GM23338 (cell line): Measurements from ENCODE around the gene SCARF1. TPM values are rescaled to one million over a fixed set of nuclear protein-coding genes. Genes with fewer than 3 reads are reported as not detected.

Experiments used
- ATAC-seq: fragments of 200-7000 bp; cut with Tn5 transposase; 3 replicates; pipeline ENCODE4 v1.9.1; 2020
- DNase-seq: peaks from one replicate; pipeline ENCODE4 v3.0.0-alpha.2; 2015; ENCODE audit warnings: low spot score
- H2AFZ ChIP-seq: fragments of 200-600 bp; sonication (generic); 2 replicates; pipeline ENCODE4 v1.8.0; 2016; ENCODE audit warnings: antibody characterized with exemption, mild to moderate bottlenecking, moderate library complexity
- H3F3A ChIP-seq: fragments of 200-600 bp; sonication (generic); replicated peaks from 2 replicates; pipeline ENCODE4 v1.8.0; 2017; ENCODE audit warnings: antibody characterized with exemption, mixed run types, low read depth
- H3K27ac ChIP-seq: fragments of 200-600 bp; sonication (generic); 2 replicates; pipeline ENCODE4 v1.6.1; 2016; ENCODE audit warnings: low read depth
- H3K27me3 ChIP-seq: fragments of 200-600 bp; sonication (generic); 2 replicates; pipeline ENCODE4 v1.8.0; 2016; ENCODE audit warnings: mild to moderate bottlenecking, mixed run types, moderate library complexity; ENCODE audit not compliant: insufficient read depth
- H3K36me3 ChIP-seq: fragments of 200-600 bp; sonication (generic); 2 replicates; pipeline ENCODE4 v1.8.0; 2016; ENCODE audit warnings: mild to moderate bottlenecking; ENCODE audit not compliant: insufficient read depth
- H3K4me1 ChIP-seq: fragments of 200-600 bp; sonication (generic); 2 replicates; pipeline ENCODE4 v1.8.0; 2016; ENCODE audit warnings: mild to moderate bottlenecking, moderate library complexity; ENCODE audit not compliant: insufficient read depth
- H3K4me2 ChIP-seq: fragments of 200-600 bp; sonication (generic); 2 replicates; pipeline ENCODE4 v1.7.1; 2017; ENCODE audit warnings: mixed run types
- H3K4me3 ChIP-seq: fragments of 200-600 bp; sonication (generic); 2 replicates; pipeline ENCODE4 v1.6.1; 2016; ENCODE audit warnings: mixed run types
- H3K79me2 ChIP-seq: fragments of 200-600 bp; sonication (generic); replicated peaks from 2 replicates; pipeline ENCODE4 v1.8.0; 2017; ENCODE audit warnings: mild to moderate bottlenecking; ENCODE audit not compliant: insufficient read depth
- H3K9me2 ChIP-seq: fragments of 200-600 bp; sonication (generic); 2 replicates; pipeline ENCODE4 v1.8.0; 2017; ENCODE audit not compliant: insufficient read depth
- H4K20me1 ChIP-seq: fragments of 200-600 bp; sonication (generic); replicated peaks from 2 replicates; pipeline ENCODE4 v1.8.0; 2017; ENCODE audit warnings: mild to moderate bottlenecking; ENCODE audit not compliant: insufficient read depth
- H3K27ac Mint-ChIP-seq: 2 replicates; pipeline ENCODE4 v1.8.0; 2020; ENCODE audit warnings: inconsistent platforms, mild to moderate bottlenecking, moderate library complexity, mixed read lengths
- H3K27me3 Mint-ChIP-seq: 3 replicates; pipeline ENCODE4 v1.8.0; 2022; ENCODE audit warnings: low read depth, mild to moderate bottlenecking, moderate library complexity, mixed read lengths, inconsistent platforms; ENCODE audit not compliant: insufficient read depth, poor library complexity
- H3K36me3 Mint-ChIP-seq: 3 replicates; pipeline ENCODE4 v1.8.0; 2021; ENCODE audit warnings: low read depth, mild to moderate bottlenecking, inconsistent platforms, moderate library complexity, mixed read lengths
- H3K4me1 Mint-ChIP-seq: 3 replicates; pipeline ENCODE4 v1.8.0; 2020; ENCODE audit warnings: mild to moderate bottlenecking, inconsistent platforms, mixed read lengths
- H3K4me3 Mint-ChIP-seq: 3 replicates; pipeline ENCODE4 v1.8.0; 2021; ENCODE audit warnings: moderate library complexity, mild to moderate bottlenecking, inconsistent platforms, mixed read lengths
- H3K9me3 Mint-ChIP-seq: 3 replicates; pipeline ENCODE4 v1.8.0; 2020; ENCODE audit warnings: moderate library complexity, mild to moderate bottlenecking, inconsistent platforms, mixed read lengths
- CREB1 ChIP-seq: fragments of 250-450 bp; sonication (Bioruptor Pico); IDR thresholded peaks from 2 replicates; pipeline ENCODE4 v1.5.0; 2020; ENCODE audit warnings: low read depth, mild to moderate bottlenecking, moderate library complexity
- EZH2 ChIP-seq: fragments of 200-600 bp; sonication (generic); IDR thresholded peaks from one replicate; pipeline ENCODE4 v1.8.0; 2017; ENCODE audit warnings: antibody characterized with exemption, mild to moderate bottlenecking, low read depth; ENCODE audit not compliant: unreplicated experiment
- EZH2phosphoT487 ChIP-seq: fragments of 200-600 bp; sonication (generic); IDR thresholded peaks from one replicate; pipeline ENCODE4 v1.8.1; 2018; ENCODE audit warnings: antibody characterized with exemption; ENCODE audit not compliant: unreplicated experiment
- JUNB ChIP-seq: IDR thresholded peaks from one replicate; pipeline ENCODE4 v1.6.1; 2016; ENCODE audit warnings: antibody characterized with exemption; ENCODE audit not compliant: unreplicated experiment
- NANOG ChIP-seq: IDR thresholded peaks from 2 replicates; pipeline ENCODE4 v1.6.1; 2016; ENCODE audit warnings: antibody characterized with exemption, borderline replicate concordance
- POLR2AphosphoS5 ChIP-seq: IDR thresholded peaks from 2 replicates; pipeline ENCODE4 v1.6.1; 2016; ENCODE audit warnings: antibody characterized with exemption, low read depth
- STAT1 ChIP-seq: IDR thresholded peaks from one replicate; pipeline ENCODE4 v1.6.1; 2016; ENCODE audit warnings: antibody characterized with exemption; ENCODE audit not compliant: unreplicated experiment
- ZNF114 ChIP-seq: fragments of 250-450 bp; sonication (Bioruptor Pico); IDR thresholded peaks from 2 replicates; pipeline ENCODE4 v1.5.0; 2020; ENCODE audit warnings: mild to moderate bottlenecking, moderate library complexity
- ZNF331 ChIP-seq: fragments of 250-450 bp; sonication (Bioruptor Pico); IDR thresholded peaks from 2 replicates; pipeline ENCODE4 v1.5.0; 2020; ENCODE audit warnings: low read depth, mild to moderate bottlenecking, moderate library complexity
- ZNF462 ChIP-seq: fragments of 250-450 bp; sonication (Bioruptor Pico); IDR thresholded peaks from 2 replicates; pipeline ENCODE4 v1.5.0; 2020; ENCODE audit warnings: mild to moderate bottlenecking, moderate library complexity
- polyA plus RNA-seq: library from polyadenylated mRNA; unstranded; fragments of >200 nt; fragmentation: Nextera tagmentation; extraction: Ambion mirVana; gene quantifications from 2 replicates; pipeline ENCODE4 v1.2.1, GENCODE V29; 2016
- total RNA-seq: library from RNA; depleted of rRNA; stranded (reverse); fragments of >200 nt; shearing (Covaris generic); gene quantifications from 2 replicates; pipeline ENCODE4 v1.2.3, GENCODE V29; 2014
- TF ChIP-seq, protein P1 (sequence below), 2 experiments: fragments of 200-600 bp in 1 of 2; sonication (generic) in 1 of 2; conservative IDR thresholded peaks; 2 replicates each; pipeline versions ENCODE4 v1.5.1 to v1.6.1; 2016 to 2017; ENCODE audit warnings: antibody characterized with exemption in 2 of 2, low read depth in 2 of 2, mild to moderate bottlenecking in 2 of 2, moderate library complexity in 1 of 2
- TF ChIP-seq, protein P2 (sequence below): IDR thresholded peaks from 2 replicates; pipeline ENCODE4 v1.6.1; 2016; ENCODE audit warnings: antibody characterized with exemption
- TF ChIP-seq, protein P3 (sequence below): IDR thresholded peaks from one replicate; pipeline ENCODE4 v1.6.1; 2018; ENCODE audit warnings: antibody characterized with exemption; ENCODE audit not compliant: unreplicated experiment

The SCARF1 gene
- total and polyA plus RNA-seq, 2 experiments from 2014 or later, result 0.76 to 1.6 TPM

GRCh38 chr17:1616101-1616500 is 29.4 kb downstream of the SCARF1 start:
- Mint-ChIP-seq H3K27ac (no peak overlapping the region), H3K4me1 (peaks cover 5% of the 10 kb centered on the region; the same call in 2 of the 3 replicates), H3K36me3 (0 out of 3 replicates have a peak, but pooled peaks cover 3% of the 10 kb centered on the region), H3K9me3 (no peaks in the 10 kb centered on the region), H3K4me3 (no peak overlapping the region), H3K27me3 (peaks cover 5% of the 10 kb centered on the region)
- no peaks in the 10 kb centered on the region for H4K20me1 ChIP-seq
- H3K27ac ChIP-seq, result no peak overlapping the region
- H3K4me2 ChIP-seq, result no peak overlapping the region
- H3K9me2 ChIP-seq, result no peaks in the 10 kb centered on the region
- no peak overlapping the region for H3K4me3 ChIP-seq
- no peaks in the 10 kb centered on the region for H3K4me1 ChIP-seq
- no peaks in the 10 kb centered on the region for H3K27me3 ChIP-seq
- H3K36me3 ChIP-seq, result no peaks in the 10 kb centered on the region
- H3K79me2 ChIP-seq, result no peaks in the 10 kb centered on the region
- no peak for ATAC-seq
- TF ChIP-seq STAT1 (no peak), ZNF114 (no peak), POLR2AphosphoS5 (no peak), EZH2 (no peak), NANOG (no peak), ZNF331 (CRISPR knock-in tag) (no peak), EZH2phosphoT487 (no peak), ZNF462 (CRISPR knock-in tag) (no peak), CREB1 (CRISPR knock-in tag) (no peak), JUNB (no peak)
- TF ChIP-seq, protein P1, sequence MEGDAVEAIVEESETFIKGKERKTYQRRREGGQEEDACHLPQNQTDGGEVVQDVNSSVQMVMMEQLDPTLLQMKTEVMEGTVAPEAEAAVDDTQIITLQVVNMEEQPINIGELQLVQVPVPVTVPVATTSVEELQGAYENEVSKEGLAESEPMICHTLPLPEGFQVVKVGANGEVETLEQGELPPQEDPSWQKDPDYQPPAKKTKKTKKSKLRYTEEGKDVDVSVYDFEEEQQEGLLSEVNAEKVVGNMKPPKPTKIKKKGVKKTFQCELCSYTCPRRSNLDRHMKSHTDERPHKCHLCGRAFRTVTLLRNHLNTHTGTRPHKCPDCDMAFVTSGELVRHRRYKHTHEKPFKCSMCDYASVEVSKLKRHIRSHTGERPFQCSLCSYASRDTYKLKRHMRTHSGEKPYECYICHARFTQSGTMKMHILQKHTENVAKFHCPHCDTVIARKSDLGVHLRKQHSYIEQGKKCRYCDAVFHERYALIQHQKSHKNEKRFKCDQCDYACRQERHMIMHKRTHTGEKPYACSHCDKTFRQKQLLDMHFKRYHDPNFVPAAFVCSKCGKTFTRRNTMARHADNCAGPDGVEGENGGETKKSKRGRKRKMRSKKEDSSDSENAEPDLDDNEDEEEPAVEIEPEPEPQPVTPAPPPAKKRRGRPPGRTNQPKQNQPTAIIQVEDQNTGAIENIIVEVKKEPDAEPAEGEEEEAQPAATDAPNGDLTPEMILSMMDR (conservative IDR thresholded peaks at IDR 0.05; ENCODE audit: low read depth in 2 of 2), result no peak
- TF ChIP-seq, protein P2, sequence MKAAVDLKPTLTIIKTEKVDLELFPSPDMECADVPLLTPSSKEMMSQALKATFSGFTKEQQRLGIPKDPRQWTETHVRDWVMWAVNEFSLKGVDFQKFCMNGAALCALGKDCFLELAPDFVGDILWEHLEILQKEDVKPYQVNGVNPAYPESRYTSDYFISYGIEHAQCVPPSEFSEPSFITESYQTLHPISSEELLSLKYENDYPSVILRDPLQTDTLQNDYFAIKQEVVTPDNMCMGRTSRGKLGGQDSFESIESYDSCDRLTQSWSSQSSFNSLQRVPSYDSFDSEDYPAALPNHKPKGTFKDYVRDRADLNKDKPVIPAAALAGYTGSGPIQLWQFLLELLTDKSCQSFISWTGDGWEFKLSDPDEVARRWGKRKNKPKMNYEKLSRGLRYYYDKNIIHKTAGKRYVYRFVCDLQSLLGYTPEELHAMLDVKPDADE, result no peak
- TF ChIP-seq, protein P3, sequence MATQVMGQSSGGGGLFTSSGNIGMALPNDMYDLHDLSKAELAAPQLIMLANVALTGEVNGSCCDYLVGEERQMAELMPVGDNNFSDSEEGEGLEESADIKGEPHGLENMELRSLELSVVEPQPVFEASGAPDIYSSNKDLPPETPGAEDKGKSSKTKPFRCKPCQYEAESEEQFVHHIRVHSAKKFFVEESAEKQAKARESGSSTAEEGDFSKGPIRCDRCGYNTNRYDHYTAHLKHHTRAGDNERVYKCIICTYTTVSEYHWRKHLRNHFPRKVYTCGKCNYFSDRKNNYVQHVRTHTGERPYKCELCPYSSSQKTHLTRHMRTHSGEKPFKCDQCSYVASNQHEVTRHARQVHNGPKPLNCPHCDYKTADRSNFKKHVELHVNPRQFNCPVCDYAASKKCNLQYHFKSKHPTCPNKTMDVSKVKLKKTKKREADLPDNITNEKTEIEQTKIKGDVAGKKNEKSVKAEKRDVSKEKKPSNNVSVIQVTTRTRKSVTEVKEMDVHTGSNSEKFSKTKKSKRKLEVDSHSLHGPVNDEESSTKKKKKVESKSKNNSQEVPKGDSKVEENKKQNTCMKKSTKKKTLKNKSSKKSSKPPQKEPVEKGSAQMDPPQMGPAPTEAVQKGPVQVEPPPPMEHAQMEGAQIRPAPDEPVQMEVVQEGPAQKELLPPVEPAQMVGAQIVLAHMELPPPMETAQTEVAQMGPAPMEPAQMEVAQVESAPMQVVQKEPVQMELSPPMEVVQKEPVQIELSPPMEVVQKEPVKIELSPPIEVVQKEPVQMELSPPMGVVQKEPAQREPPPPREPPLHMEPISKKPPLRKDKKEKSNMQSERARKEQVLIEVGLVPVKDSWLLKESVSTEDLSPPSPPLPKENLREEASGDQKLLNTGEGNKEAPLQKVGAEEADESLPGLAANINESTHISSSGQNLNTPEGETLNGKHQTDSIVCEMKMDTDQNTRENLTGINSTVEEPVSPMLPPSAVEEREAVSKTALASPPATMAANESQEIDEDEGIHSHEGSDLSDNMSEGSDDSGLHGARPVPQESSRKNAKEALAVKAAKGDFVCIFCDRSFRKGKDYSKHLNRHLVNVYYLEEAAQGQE, result no peak
- no peak for DNase-seq
- H3F3A ChIP-seq, result no peaks in the 10 kb centered on the region
- H2AFZ ChIP-seq, result no peak overlapping the region
